MM.1S (cell line): ENCODE measurements around the gene MYO1H.

Experiments used
- DNase-seq: peaks from one replicate; pipeline ENCODE4 v3.0.0-alpha.2; 2015
- H2AFZ ChIP-seq: fragments of 300-600 bp; sonication (generic); 2 replicates; pipeline ENCODE4 v1.6.0; 2016; ENCODE audit warnings: antibody characterized with exemption, low read length
- H3F3A ChIP-seq: fragments of 300-600 bp; sonication (generic); 2 replicates; pipeline ENCODE4 v1.6.1; 2016; ENCODE audit warnings: mild to moderate bottlenecking, antibody characterized with exemption, low read length, moderate library complexity, mixed read lengths; ENCODE audit not compliant: insufficient read depth
- H3K27ac ChIP-seq: fragments of 300-600 bp; sonication (generic); 2 replicates; pipeline ENCODE4 v1.5.1; 2016; ENCODE audit warnings: mild to moderate bottlenecking, low read length
- H3K27me3 ChIP-seq: fragments of 300-600 bp; sonication (generic); replicated peaks from 2 replicates; pipeline ENCODE4 v1.6.0; 2016; ENCODE audit warnings: low read length; ENCODE audit not compliant: insufficient read depth
- H3K36me3 ChIP-seq: fragments of 300-600 bp; sonication (generic); replicated peaks from 2 replicates; pipeline ENCODE4 v1.6.1; 2016; ENCODE audit warnings: mild to moderate bottlenecking, low read length, mixed read lengths; ENCODE audit not compliant: insufficient read depth
- H3K4me1 ChIP-seq: fragments of 300-600 bp; sonication (generic); 2 replicates; pipeline ENCODE4 v1.6.1; 2016; ENCODE audit warnings: low read length, mixed read lengths
- H3K4me2 ChIP-seq: fragments of 300-600 bp; sonication (generic); 2 replicates; pipeline ENCODE4 v1.6.0; 2016; ENCODE audit warnings: low read depth, low read length
- H3K4me3 ChIP-seq: fragments of 300-600 bp; sonication (generic); 2 replicates; pipeline ENCODE4 v1.5.1; 2016; ENCODE audit warnings: low read length, mixed read lengths
- H3K79me2 ChIP-seq: fragments of 300-600 bp; sonication (generic); 2 replicates; pipeline ENCODE4 v1.6.1; 2016; ENCODE audit warnings: mixed run types, low read length, mixed read lengths
- H3K9ac ChIP-seq: fragments of 300-600 bp; sonication (generic); 2 replicates; pipeline ENCODE4 v1.6.1; 2016; ENCODE audit warnings: low read length, mixed read lengths
- H3K9me2 ChIP-seq: fragments of 300-600 bp; sonication (generic); replicated peaks from 2 replicates; pipeline ENCODE4 v1.6.1; 2016; ENCODE audit warnings: mild to moderate bottlenecking, low read length, mixed read lengths; ENCODE audit not compliant: insufficient read depth
- H3K9me3 ChIP-seq: fragments of 300-600 bp; sonication (generic); replicated peaks from 2 replicates; pipeline ENCODE4 v1.6.1; 2016; ENCODE audit warnings: mild to moderate bottlenecking, low read length, mixed read lengths; ENCODE audit not compliant: insufficient read depth
- H4K20me1 ChIP-seq: fragments of 300-600 bp; sonication (generic); 2 replicates; pipeline ENCODE4 v1.6.1; 2016; ENCODE audit warnings: mild to moderate bottlenecking, low read length, moderate library complexity, mixed read lengths; ENCODE audit not compliant: insufficient read depth
- CTCF ChIP-seq: fragments of 300-600 bp; sonication (generic); IDR thresholded peaks from 2 replicates; pipeline ENCODE4 v1.5.1; 2016; ENCODE audit warnings: antibody characterized with exemption, low read length, mixed read lengths
- EZH2 ChIP-seq: fragments of 300-600 bp; sonication (generic); optimal IDR thresholded peaks from 2 replicates; pipeline ENCODE3; 2017; ENCODE audit warnings: low read depth, mild to moderate bottlenecking, antibody characterized with exemption, low read length, mixed read lengths
- EZH2phosphoT487 ChIP-seq: fragments of 300-600 bp; sonication (generic); IDR thresholded peaks from 2 replicates; pipeline ENCODE4 v1.6.1; 2018; ENCODE audit warnings: antibody characterized with exemption, low read length

Gene MYO1H

GRCh38 chr12:109482491-109482890 is 134.8 kb downstream of the MYO1H start:
- no peaks in the 10 kb centered on the region for H3K9me2 ChIP-seq
- no peaks in the 10 kb centered on the region for H3K36me3 ChIP-seq
- H3K27me3 ChIP-seq: no peaks in the 10 kb centered on the region
- no peak for DNase-seq
- H2AFZ ChIP-seq: no peak overlapping the region
- H3K9me3 ChIP-seq: no peaks in the 10 kb centered on the region
- H3K4me3 ChIP-seq: no peak overlapping the region
- no peak for TF ChIP-seq EZH2
- no peak for TF ChIP-seq CTCF
- no peak for TF ChIP-seq EZH2phosphoT487
- peaks cover 33% of the 10 kb centered on the region for H3K79me2 ChIP-seq
- no peaks in the 10 kb centered on the region for H3F3A ChIP-seq
- H3K27ac ChIP-seq: no peak overlapping the region
- no peak overlapping the region for H3K4me2 ChIP-seq
- no peak overlapping the region for H3K9ac ChIP-seq
- H3K4me1 ChIP-seq: no peaks in the 10 kb centered on the region
- no peaks in the 10 kb centered on the region for H4K20me1 ChIP-seq

GRCh38 chr12:109482894-109483293 is 135.2 kb downstream of the MYO1H start:
- no peak overlapping the region for H2AFZ ChIP-seq
- no peaks in the 10 kb centered on the region for H3K9me2 ChIP-seq
- H3K4me1 ChIP-seq: no peaks in the 10 kb centered on the region
- TF ChIP-seq EZH2: no peak
- no peak for TF ChIP-seq CTCF
- no peak for TF ChIP-seq EZH2phosphoT487
- H3K27me3 ChIP-seq: no peaks in the 10 kb centered on the region
- H3F3A ChIP-seq: no peaks in the 10 kb centered on the region
- H3K27ac ChIP-seq: no peak overlapping the region
- no peaks in the 10 kb centered on the region for H4K20me1 ChIP-seq
- no peak overlapping the region for H3K4me3 ChIP-seq
- DNase-seq: no peak
- no peaks in the 10 kb centered on the region for H3K36me3 ChIP-seq
- no peak overlapping the region for H3K4me2 ChIP-seq
- no peaks in the 10 kb centered on the region for H3K9me3 ChIP-seq
- H3K79me2 ChIP-seq: peaks cover 29% of the 10 kb centered on the region
- no peak overlapping the region for H3K9ac ChIP-seq

- no peak overlapping the region for H2AFZ ChIP-seq
- no peak overlapping the region for H3K27ac ChIP-seq
- no peaks in the 10 kb centered on the region for H3K27me3 ChIP-seq
- no peaks in the 10 kb centered on the region for H4K20me1 ChIP-seq
- H3F3A ChIP-seq: no peaks in the 10 kb centered on the region
- no peak for DNase-seq
- H3K36me3 ChIP-seq: no peaks in the 10 kb centered on the region
- H3K9me3 ChIP-seq: no peaks in the 10 kb centered on the region
- H3K79me2 ChIP-seq: peaks cover 24% of the 10 kb centered on the region
- no peaks in the 10 kb centered on the region for H3K9me2 ChIP-seq
- H3K4me3 ChIP-seq: no peak overlapping the region
- TF ChIP-seq CTCF (no peak), EZH2 (no peak), EZH2phosphoT487 (no peak)
- H3K4me2 ChIP-seq: no peak overlapping the region
- H3K4me1 ChIP-seq: no peaks in the 10 kb centered on the region
- no peak overlapping the region for H3K9ac ChIP-seq
Measured at GRCh38 chr12:109483346-109483745, 135.6 kb downstream of the MYO1H start.
